ENCODE data around the gene PDE7B.

The PDE7B gene

GRCh38 chr6:136036071-136036380, 184.5 kb downstream of the PDE7B start:
- no peak overlapping the region for H3K27ac ChIP-seq
- TF ChIP-seq CTCF (conservative IDR thresholded peaks at IDR 0.05): no peak

GRCh38 chr6:136036601-136037000, 185.1 kb downstream of the PDE7B start:
- no peak for TF ChIP-seq CTCF (conservative IDR thresholded peaks at IDR 0.05)
- H3K27ac ChIP-seq: no peak overlapping the region

- H3K27ac ChIP-seq: no peak overlapping the region
- no peak for TF ChIP-seq CTCF (conservative IDR thresholded peaks at IDR 0.05)
Observed at GRCh38 chr6:136037242-136037875, 185.9 kb downstream of the PDE7B start.

- TF ChIP-seq CTCF (conservative IDR thresholded peaks at IDR 0.05): no peak
- no peak overlapping the region for H3K27ac ChIP-seq
Observed at GRCh38 chr6:136037876-136038460, 186.5 kb downstream of the PDE7B start.

- no peak overlapping the region for H3K27ac ChIP-seq
- TF ChIP-seq CTCF (conservative IDR thresholded peaks at IDR 0.05): no peak
Observed at GRCh38 chr6:136038531-136038930, 187.0 kb downstream of the PDE7B start.

- H3K27ac ChIP-seq: no peak overlapping the region
- no peak for TF ChIP-seq CTCF (conservative IDR thresholded peaks at IDR 0.05)
Observed at GRCh38 chr6:136039185-136039584, 187.7 kb downstream of the PDE7B start.

GRCh38 chr6:136050475-136050874, 199.0 kb downstream of the PDE7B start:
- H3K27ac ChIP-seq: no peak overlapping the region
- no peak for TF ChIP-seq CTCF (conservative IDR thresholded peaks at IDR 0.05)
